Measurements from ENCODE around the gene ITPR2. TPM values are rescaled to one million over a fixed set of nuclear protein-coding genes. Genes with fewer than 3 reads are reported as not detected.

The ITPR2 gene
- total and polyA plus RNA-seq, 2 of the 13 experiments (the other 11 are each of a cell fraction or from before 2014, with no cell fraction given): 31.9 to 81.9 TPM

DNA sequence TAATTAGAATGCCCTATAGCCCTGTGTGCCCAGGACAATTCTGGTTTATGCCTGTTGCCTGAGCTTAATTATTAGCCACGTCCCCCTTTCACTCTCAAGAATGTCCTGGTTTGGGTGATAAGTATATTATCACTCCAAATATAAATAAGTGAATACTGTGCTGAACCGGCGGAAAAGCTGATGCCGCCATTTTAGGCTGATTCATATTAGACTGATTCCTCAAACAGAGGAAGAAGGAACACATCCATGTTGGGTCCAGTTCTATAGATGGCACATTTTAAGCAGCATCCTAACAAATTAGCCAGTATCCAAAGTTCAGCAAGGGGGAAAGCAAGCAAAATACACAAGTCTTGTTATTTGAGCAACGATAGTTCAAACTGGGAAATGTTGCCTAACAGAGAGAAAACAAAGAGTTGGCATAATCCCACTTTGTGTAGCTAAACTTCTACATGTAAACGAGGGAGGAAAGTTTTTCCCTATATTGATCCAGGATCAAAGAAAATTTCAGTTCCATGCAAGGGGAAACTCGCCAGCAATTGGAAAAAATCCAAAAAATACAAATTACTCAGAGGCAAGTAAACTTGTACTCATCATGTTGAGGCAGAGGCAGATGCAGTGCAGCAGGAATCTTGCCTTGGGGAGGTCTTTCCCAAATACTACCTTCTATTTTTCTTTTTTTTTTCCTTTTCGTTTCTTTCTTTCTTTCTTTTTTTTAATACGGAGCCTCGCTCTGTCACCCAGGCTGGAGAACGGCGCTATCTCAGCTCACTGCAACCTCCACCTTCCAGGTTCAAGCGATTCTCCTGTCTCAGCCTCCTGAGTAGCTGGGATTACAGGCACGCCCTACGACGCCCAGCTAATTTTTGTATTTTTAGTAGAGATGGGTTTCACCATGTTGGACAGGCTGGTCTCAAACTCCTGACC, 96.2 kb downstream of the ITPR2 start (continued):
- TF ChIP-seq HNF1A (IDR thresholded peaks at IDR 0.05; ENCODE audit: low read depth): peak; percentile 95
- TF ChIP-seq HNF1A (CRISPR knock-in tag; IDR thresholded peaks at IDR 0.05; ENCODE audit: borderline replicate concordance): peak; percentile 97
- TF ChIP-seq HMG20B (CRISPR knock-in tag; conservative IDR thresholded peaks at IDR 0.05): peak; percentile 86
- TF ChIP-seq SMAD1 (CRISPR knock-in tag; IDR thresholded peaks at IDR 0.05; ENCODE audit: borderline replicate concordance, low read depth): no peak
- TF ChIP-seq ZNF883 (CRISPR knock-in tag; IDR thresholded peaks at IDR 0.05; ENCODE audit: not compliant biosample characterization): no peak
- TF ChIP-seq, protein P1, sequence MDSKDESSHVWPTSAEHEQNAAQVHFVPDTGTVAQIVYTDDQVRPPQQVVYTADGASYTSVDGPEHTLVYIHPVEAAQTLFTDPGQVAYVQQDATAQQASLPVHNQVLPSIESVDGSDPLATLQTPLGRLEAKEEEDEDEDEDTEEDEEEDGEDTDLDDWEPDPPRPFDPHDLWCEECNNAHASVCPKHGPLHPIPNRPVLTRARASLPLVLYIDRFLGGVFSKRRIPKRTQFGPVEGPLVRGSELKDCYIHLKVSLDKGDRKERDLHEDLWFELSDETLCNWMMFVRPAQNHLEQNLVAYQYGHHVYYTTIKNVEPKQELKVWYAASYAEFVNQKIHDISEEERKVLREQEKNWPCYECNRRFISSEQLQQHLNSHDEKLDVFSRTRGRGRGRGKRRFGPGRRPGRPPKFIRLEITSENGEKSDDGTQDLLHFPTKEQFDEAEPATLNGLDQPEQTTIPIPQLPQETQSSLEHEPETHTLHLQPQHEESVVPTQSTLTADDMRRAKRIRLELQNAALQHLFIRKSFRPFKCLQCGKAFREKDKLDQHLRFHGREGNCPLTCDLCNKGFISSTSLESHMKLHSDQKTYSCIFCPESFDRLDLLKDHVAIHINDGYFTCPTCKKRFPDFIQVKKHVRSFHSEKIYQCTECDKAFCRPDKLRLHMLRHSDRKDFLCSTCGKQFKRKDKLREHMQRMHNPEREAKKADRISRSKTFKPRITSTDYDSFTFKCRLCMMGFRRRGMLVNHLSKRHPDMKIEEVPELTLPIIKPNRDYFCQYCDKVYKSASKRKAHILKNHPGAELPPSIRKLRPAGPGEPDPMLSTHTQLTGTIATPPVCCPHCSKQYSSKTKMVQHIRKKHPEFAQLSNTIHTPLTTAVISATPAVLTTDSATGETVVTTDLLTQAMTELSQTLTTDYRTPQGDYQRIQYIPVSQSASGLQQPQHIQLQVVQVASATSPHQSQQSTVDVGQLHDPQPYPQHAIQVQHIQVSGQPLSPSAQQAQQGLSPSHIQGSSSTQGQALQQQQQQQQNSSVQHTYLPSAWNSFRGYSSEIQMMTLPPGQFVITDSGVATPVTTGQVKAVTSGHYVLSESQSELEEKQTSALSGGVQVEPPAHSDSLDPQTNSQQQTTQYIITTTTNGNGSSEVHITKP (CRISPR knock-in tag; IDR thresholded peaks at IDR 0.05; ENCODE audit: low read depth): peak; percentile 36; the same call in 1 of the 2 replicates
- no peak for TF ChIP-seq SSRP1 (CRISPR knock-in tag; IDR thresholded peaks at IDR 0.05)
- TF ChIP-seq ZNF629 (CRISPR knock-in tag; conservative IDR thresholded peaks at IDR 0.05): peak; percentile 8; the same call in 1 of the 2 replicates
- peak; percentile 54; the same call in 1 of the 2 replicates for TF ChIP-seq ZMYM4 (CRISPR knock-in tag; IDR thresholded peaks at IDR 0.05)
- peak; percentile 91 for TF ChIP-seq ATF2 (CRISPR knock-in tag; IDR thresholded peaks at IDR 0.05)
- TF ChIP-seq FOXA1 (IDR thresholded peaks at IDR 0.05): peak; percentile 92
- peak; percentile 96 for TF ChIP-seq FOXA1 (CRISPR knock-in tag; IDR thresholded peaks at IDR 0.05)
- peak; percentile 95 for TF ChIP-seq MEF2D (CRISPR knock-in tag; IDR thresholded peaks at IDR 0.05)
- peak; percentile 72; the same call in 1 of the 2 replicates for TF ChIP-seq ZNF788 (CRISPR knock-in tag; IDR thresholded peaks at IDR 0.05; ENCODE audit: borderline replicate concordance)
- TF ChIP-seq ZNF317 (CRISPR knock-in tag; IDR thresholded peaks at IDR 0.05): peak; percentile 60; the same call in 1 of the 2 replicates
- no peak for TF ChIP-seq MTF1 (CRISPR knock-in tag; IDR thresholded peaks at IDR 0.05)
